Left ventricle myocardium superior (tissue), 1 donor: ENCODE measurements around the gene RUSF1. TPM values are rescaled to one million over a fixed set of nuclear protein-coding genes. Genes with fewer than 3 reads are reported as not detected.

Source experiments
- total RNA-seq: library from RNA; stranded (reverse); fragmentation: NEBNext Ultra II Directional; extraction: Animal tissue kit (Norgen Biotek cat#: 25700); gene quantifications from one replicate; pipeline ENCODE4 v1.2.1, GENCODE V29; 2021
- donor health status: DM: no; HTN: yes; CAD: no; lungs with severe emphysema.

Gene RUSF1
- total RNA-seq, 1 donor from 2014 or later, result 18.9 TPM

Other genes starting within 250 kb of the RUSF1 start
- 7.1 TPM for gene ITGAM, start 248.4 kb downstream of the RUSF1 start, total RNA-seq
- 3.2 TPM for gene ITGAX, start 153.2 kb downstream of the RUSF1 start, total RNA-seq
- gene ITGAD, start 115.1 kb downstream of the RUSF1 start, total RNA-seq, result not detected
- gene COX6A2, start 80.0 kb downstream of the RUSF1 start, total RNA-seq, result 1,516 TPM
- 1.6 TPM for gene ZNF843, start 65.6 kb downstream of the RUSF1 start, total RNA-seq
- 5.4 TPM for gene ARMC5, start 48.9 kb downstream of the RUSF1 start, total RNA-seq
- 13.6 TPM for gene TGFB1I1, start 36.2 kb downstream of the RUSF1 start, total RNA-seq
- gene SLC5A2, start 25.3 kb downstream of the RUSF1 start, total RNA-seq, result not detected
- gene AHSP, start 19.5 kb upstream of the RUSF1 start, total RNA-seq, result not detected